Measurements from ENCODE around the gene CSNK2A3.

Gene CSNK2A3

DNA sequence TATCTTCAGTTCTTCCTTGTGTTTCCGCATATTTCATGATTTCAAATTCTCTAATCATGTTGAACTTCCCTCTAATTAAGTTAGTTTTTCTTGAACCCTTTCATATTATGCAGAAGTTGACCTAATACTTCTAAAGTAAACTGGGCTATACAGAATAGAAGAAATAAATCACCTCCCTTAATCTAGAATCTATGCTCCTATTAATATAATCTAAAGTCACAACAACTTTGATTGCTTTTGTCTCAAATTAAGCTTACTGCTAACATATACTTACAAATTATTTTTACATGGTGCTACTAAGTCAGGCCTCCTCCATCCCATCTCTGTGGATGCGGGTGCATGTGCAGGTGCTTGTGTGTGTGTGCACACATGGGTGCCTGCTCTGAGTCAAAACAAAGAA is 27.3 kb upstream of the CSNK2A3 start:
- Histone ChIP-seq H2BK5ac (ENCODE audit: low read depth, low read length, poor library complexity, severe bottlenecking) (no peak overlapping the region), H2AK5ac (ENCODE audit: low read length, severe bottlenecking) (no peak overlapping the region), H3K9me3 (ENCODE audit: control insufficient read depth, low read length) (no peaks in the 10 kb centered on the region), H3K27ac (ENCODE audit: low read length, poor library complexity, severe bottlenecking) (no peak overlapping the region), H3K27me3 (ENCODE audit: control insufficient read depth in 1 of 2, insufficient read depth in 1 of 2, low read length in 2 of 2) (peaks cover 10 to 39% of the 10 kb centered on the region in 2 experiments), H3K4me1 (ENCODE audit: control insufficient read depth, insufficient read depth, low read depth, low read length) (peaks cover 3% of the 10 kb centered on the region), H3K4ac (ENCODE audit: low read depth in 1 of 2, low read length in 2 of 2) (no peak overlapping the region), H2BK120ac (ENCODE audit: low read depth, low read length) (no peak overlapping the region), H2BK12ac (ENCODE audit: low read length in 2 of 2) (no peak overlapping the region), H2BK15ac (ENCODE audit: low read depth, poor library complexity, severe bottlenecking) (no peak overlapping the region), H3K4me3 (ENCODE audit: insufficient read depth in 1 of 2, low read depth in 1 of 2, low read length in 2 of 2) (no peak overlapping the region), H3K14ac (ENCODE audit: low read length in 2 of 2) (no peak overlapping the region), H3K36me3 (ENCODE audit: control insufficient read depth in 1 of 2, insufficient read depth in 2 of 2, low read depth in 1 of 2, low read length in 2 of 2) (no peaks in the 10 kb centered on the region), H4K91ac (ENCODE audit: low read length) (no peak overlapping the region), H3K79me1 (replicated peaks; ENCODE audit: low read length, poor library complexity, severe bottlenecking) (no peaks in the 10 kb centered on the region), H3K4me2 (ENCODE audit: low read length, poor library complexity, severe bottlenecking) (no peak overlapping the region), H2AFZ (ENCODE audit: low read depth, low read length) (no peak overlapping the region), H3K9ac (ENCODE audit: low read length) (no peak overlapping the region), H3K23ac (ENCODE audit: low read length in 2 of 2) (no peak overlapping the region), H3K18ac (ENCODE audit: low read depth in 1 of 2, low read length in 2 of 2) (no peak overlapping the region), H4K8ac (ENCODE audit: low read length) (no peak overlapping the region)
- no peak for DNase-seq
- 100% methylated on average over 1 of the region's 2 CpGs for WGBS

DNA sequence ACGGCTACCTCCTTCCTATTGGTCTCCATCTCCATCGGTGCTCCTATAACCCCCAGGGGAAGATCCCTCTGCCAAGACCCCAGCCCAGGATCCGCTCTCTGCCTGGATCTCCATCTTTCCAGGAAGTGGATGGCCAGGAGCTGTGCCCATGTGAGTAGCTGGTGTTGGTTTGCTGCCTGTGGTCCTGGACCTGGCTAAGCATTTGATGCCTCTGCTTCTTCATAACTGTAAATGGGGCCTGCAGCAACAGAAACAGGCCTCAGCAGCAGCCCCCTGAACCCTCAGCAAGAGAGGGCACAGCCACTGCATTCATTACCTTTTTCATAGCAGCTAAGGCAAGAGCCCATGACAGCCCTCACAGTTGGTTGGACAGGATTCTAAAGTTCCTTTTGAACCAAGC is 26.6 kb upstream of the CSNK2A3 start:
- no peak overlapping the region for H3K23ac ChIP-seq (ENCODE audit: low read length in 2 of 2)
- H2BK15ac ChIP-seq (ENCODE audit: low read depth, poor library complexity, severe bottlenecking), result no peak overlapping the region
- no peak overlapping the region for H2BK12ac ChIP-seq (ENCODE audit: low read length in 2 of 2)
- H2AK5ac ChIP-seq (ENCODE audit: low read length, severe bottlenecking), result no peak overlapping the region
- H2AFZ ChIP-seq (ENCODE audit: low read depth, low read length), result no peak overlapping the region
- DNase-seq, result no peak
- H4K8ac ChIP-seq (ENCODE audit: low read length), result no peak overlapping the region
- no peak overlapping the region for H3K18ac ChIP-seq (ENCODE audit: low read depth in 1 of 2, low read length in 2 of 2)
- 100% methylated on average over 2 of the region's 3 CpGs for WGBS
- H2BK120ac ChIP-seq (ENCODE audit: low read depth, low read length), result no peak overlapping the region
- no peaks in the 10 kb centered on the region for H3K79me1 ChIP-seq (replicated peaks; ENCODE audit: low read length, poor library complexity, severe bottlenecking)
- no peak overlapping the region for H2BK5ac ChIP-seq (ENCODE audit: low read depth, low read length, poor library complexity, severe bottlenecking)
- no peak overlapping the region for H3K4ac ChIP-seq (ENCODE audit: low read depth in 1 of 2, low read length in 2 of 2)
- H3K9ac ChIP-seq (ENCODE audit: low read length), result no peak overlapping the region
- peaks cover 10 to 39% of the 10 kb centered on the region in 2 experiments for H3K27me3 ChIP-seq (ENCODE audit: control insufficient read depth in 1 of 2, insufficient read depth in 1 of 2, low read length in 2 of 2)
- H3K4me2 ChIP-seq (ENCODE audit: low read length, poor library complexity, severe bottlenecking), result no peak overlapping the region
- H4K91ac ChIP-seq (ENCODE audit: low read length), result no peak overlapping the region
- no peak overlapping the region for H3K4me3 ChIP-seq (ENCODE audit: insufficient read depth in 1 of 2, low read depth in 1 of 2, low read length in 2 of 2)
- no peaks in the 10 kb centered on the region for H3K9me3 ChIP-seq (ENCODE audit: control insufficient read depth, low read length)
- no peaks in the 10 kb centered on the region for H3K36me3 ChIP-seq (ENCODE audit: control insufficient read depth in 1 of 2, insufficient read depth in 2 of 2, low read depth in 1 of 2, low read length in 2 of 2)
- H3K27ac ChIP-seq (ENCODE audit: low read length, poor library complexity, severe bottlenecking), result no peak overlapping the region
- H3K14ac ChIP-seq (ENCODE audit: low read length in 2 of 2), result no peak overlapping the region
- H3K4me1 ChIP-seq (ENCODE audit: control insufficient read depth, insufficient read depth, low read depth, low read length), result peaks cover 3% of the 10 kb centered on the region

DNA sequence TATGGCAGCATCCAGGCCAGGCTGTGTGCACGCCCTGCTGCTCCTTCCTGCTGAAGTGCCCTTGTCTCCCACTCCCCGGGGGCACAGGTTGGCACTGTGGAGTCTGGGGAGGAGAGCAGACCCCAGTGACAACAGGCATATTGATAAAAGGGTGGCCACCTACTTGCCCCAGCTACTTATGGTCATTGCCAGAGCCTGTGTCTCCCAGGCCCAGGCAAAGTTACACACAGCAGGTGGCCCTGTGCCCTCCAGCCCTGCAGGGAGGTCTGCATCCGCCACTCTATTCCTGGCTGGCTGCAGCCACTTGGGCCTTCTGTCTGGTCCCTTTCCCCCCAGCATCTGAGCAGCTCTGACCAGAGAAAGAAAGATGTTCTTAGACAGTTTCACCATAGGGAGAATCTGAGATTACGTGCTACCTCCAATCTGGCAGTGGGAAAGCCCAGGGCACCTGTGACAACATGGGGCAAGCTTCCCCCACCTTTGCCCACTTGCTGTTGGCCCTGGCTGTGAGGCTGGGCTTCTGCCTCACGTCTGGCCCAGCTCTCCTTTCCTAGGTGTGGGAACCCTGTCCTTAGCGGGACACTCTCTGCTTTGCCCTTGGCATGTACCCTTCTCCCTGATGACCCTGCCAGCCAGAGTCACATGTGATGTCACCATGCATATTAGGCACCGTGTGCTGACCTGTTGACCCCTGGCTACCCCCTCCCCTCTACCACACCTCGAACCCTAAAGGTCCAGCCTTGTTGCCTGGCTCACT is 25.3 kb upstream of the CSNK2A3 start:
- WGBS, result 79% methylated on average over 8 of the region's 8 CpGs
- H2BK5ac ChIP-seq (ENCODE audit: low read depth, low read length, poor library complexity, severe bottlenecking), result no peak overlapping the region
- H3K4me2 ChIP-seq (ENCODE audit: low read length, poor library complexity, severe bottlenecking), result no peak overlapping the region

DNA sequence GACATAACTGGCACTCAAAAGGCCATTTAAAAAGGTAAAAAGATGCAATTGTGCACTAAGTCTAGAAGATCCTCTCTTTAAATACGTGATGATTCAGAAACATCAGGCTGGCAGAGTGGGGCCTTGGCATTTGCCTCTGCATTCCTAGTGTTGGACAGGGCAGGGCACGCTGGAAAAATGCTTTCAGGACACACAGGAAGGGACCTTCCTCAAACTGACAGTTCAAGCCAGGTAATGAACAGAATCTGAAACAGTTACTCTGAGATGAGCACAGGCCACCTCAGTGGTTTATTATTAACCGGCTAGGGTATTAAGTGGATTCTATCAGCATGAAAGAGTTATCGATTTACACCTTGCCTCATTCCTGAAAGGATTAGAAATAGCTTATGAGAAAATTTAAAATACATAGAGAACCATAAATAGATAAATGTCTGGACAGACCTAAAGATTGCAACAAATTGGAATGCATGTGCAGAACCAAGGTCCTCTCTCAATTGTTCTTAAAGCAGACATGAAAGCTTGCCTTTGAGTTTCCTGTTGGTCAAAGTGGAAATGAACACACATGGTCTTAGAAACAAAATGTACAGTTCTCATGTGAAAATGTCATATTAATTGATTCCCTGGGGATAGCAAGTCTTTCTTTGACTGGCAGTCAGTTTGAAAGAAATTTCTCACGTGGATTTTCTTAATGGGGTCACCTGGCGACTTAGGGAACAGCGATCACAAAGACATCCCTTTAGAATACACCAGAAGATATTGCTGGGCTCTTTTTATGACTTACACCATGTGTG is 21.5 kb upstream of the CSNK2A3 start:
- no peak overlapping the region for H3K9ac ChIP-seq (ENCODE audit: low read length)

More for the DNA sequence above, 25.3 kb upstream of the CSNK2A3 start:
- Histone ChIP-seq H2AFZ (ENCODE audit: low read depth, low read length) (no peak overlapping the region), H3K4ac (ENCODE audit: low read depth in 1 of 2, low read length in 2 of 2) (no peak overlapping the region), H2AK5ac (ENCODE audit: low read length, severe bottlenecking) (no peak overlapping the region), H3K14ac (ENCODE audit: low read length in 2 of 2) (peak overlapping the region in 1 of 2 experiments; percentile 44), H2BK15ac (ENCODE audit: low read depth, poor library complexity, severe bottlenecking) (no peak overlapping the region), H3K79me1 (replicated peaks; ENCODE audit: low read length, poor library complexity, severe bottlenecking) (no peaks in the 10 kb centered on the region), H4K91ac (ENCODE audit: low read length) (no peak overlapping the region), H3K18ac (ENCODE audit: low read depth in 1 of 2, low read length in 2 of 2) (no peak overlapping the region), H2BK12ac (ENCODE audit: low read length in 2 of 2) (no peak overlapping the region), H3K27me3 (ENCODE audit: control insufficient read depth in 1 of 2, insufficient read depth in 1 of 2, low read length in 2 of 2) (peaks cover 14 to 49% of the 10 kb centered on the region in 2 experiments), H3K4me3 (ENCODE audit: insufficient read depth in 1 of 2, low read depth in 1 of 2, low read length in 2 of 2) (no peak overlapping the region), H2BK120ac (ENCODE audit: low read depth, low read length) (no peak overlapping the region), H3K27ac (ENCODE audit: low read length, poor library complexity, severe bottlenecking) (no peak overlapping the region), H3K9ac (ENCODE audit: low read length) (no peak overlapping the region), H3K36me3 (ENCODE audit: control insufficient read depth in 1 of 2, insufficient read depth in 2 of 2, low read depth in 1 of 2, low read length in 2 of 2) (no peaks in the 10 kb centered on the region), H4K8ac (ENCODE audit: low read length) (no peak overlapping the region), H3K23ac (ENCODE audit: low read length in 2 of 2) (no peak overlapping the region), H3K4me1 (ENCODE audit: control insufficient read depth, insufficient read depth, low read depth, low read length) (peaks cover 3% of the 10 kb centered on the region), H3K9me3 (ENCODE audit: control insufficient read depth, low read length) (no peaks in the 10 kb centered on the region)
- no peak for DNase-seq

More for the DNA sequence above, 21.5 kb upstream of the CSNK2A3 start:
- Histone ChIP-seq H3K18ac (ENCODE audit: low read depth in 1 of 2, low read length in 2 of 2) (no peak overlapping the region), H2AK5ac (ENCODE audit: low read length, severe bottlenecking) (no peak overlapping the region), H3K27ac (ENCODE audit: low read length, poor library complexity, severe bottlenecking) (no peak overlapping the region), H3K36me3 (ENCODE audit: control insufficient read depth in 1 of 2, insufficient read depth in 2 of 2, low read depth in 1 of 2, low read length in 2 of 2) (no peaks in the 10 kb centered on the region), H3K4ac (ENCODE audit: low read depth in 1 of 2, low read length in 2 of 2) (no peak overlapping the region), H3K14ac (ENCODE audit: low read length in 2 of 2) (no peak overlapping the region), H2BK120ac (ENCODE audit: low read depth, low read length) (no peak overlapping the region), H3K4me2 (ENCODE audit: low read length, poor library complexity, severe bottlenecking) (no peak overlapping the region), H4K91ac (ENCODE audit: low read length) (no peak overlapping the region), H4K8ac (ENCODE audit: low read length) (no peak overlapping the region), H3K4me1 (ENCODE audit: control insufficient read depth, insufficient read depth, low read depth, low read length) (no peaks in the 10 kb centered on the region), H3K9me3 (ENCODE audit: control insufficient read depth, low read length) (no peaks in the 10 kb centered on the region), H3K4me3 (ENCODE audit: insufficient read depth in 1 of 2, low read depth in 1 of 2, low read length in 2 of 2) (no peak overlapping the region), H2BK12ac (ENCODE audit: low read length in 2 of 2) (no peak overlapping the region), H2BK5ac (ENCODE audit: low read depth, low read length, poor library complexity, severe bottlenecking) (no peak overlapping the region), H3K79me1 (replicated peaks; ENCODE audit: low read length, poor library complexity, severe bottlenecking) (no peaks in the 10 kb centered on the region), H2AFZ (ENCODE audit: low read depth, low read length) (no peak overlapping the region), H3K27me3 (ENCODE audit: control insufficient read depth in 1 of 2, insufficient read depth in 1 of 2, low read length in 2 of 2) (peaks cover 19 to 58% of the 10 kb centered on the region in 2 experiments), H3K23ac (ENCODE audit: low read length in 2 of 2) (no peak overlapping the region), H2BK15ac (ENCODE audit: low read depth, poor library complexity, severe bottlenecking) (no peak overlapping the region)
- WGBS, result 89% methylated on average over 6 of the region's 7 CpGs
- no peak for DNase-seq
